ENCODE measurements around the gene INF2.
"Not testable (repeated sequence)": the region's sequence is repeated elsewhere in the genome, so short reads cannot be mapped to it uniquely, and the experiment has no call there.

INF2 gene

GRCh38 chr14:104725772-104726548 is 36.5 kb downstream of the INF2 start:
- no peak for DNase-seq (ENCODE audit: low read depth)
- no peak for TF ChIP-seq CTCF (conservative IDR thresholded peaks at IDR 0.05; ENCODE audit: low read depth, low read length)
- H3K4me3 ChIP-seq (ENCODE audit: low read depth, low read length), result no peak overlapping the region

- no peak overlapping the region for H3K4me3 ChIP-seq (ENCODE audit: low read depth, low read length)
- DNase-seq (ENCODE audit: low read depth), result no peak
- TF ChIP-seq CTCF (conservative IDR thresholded peaks at IDR 0.05; ENCODE audit: low read depth, low read length), result peak; percentile 23
Measured at GRCh38 chr14:104726600-104727451, 37.4 kb downstream of the INF2 start.

GRCh38 chr14:104728631-104729030 is 39.2 kb downstream of the INF2 start:
- TF ChIP-seq CTCF (conservative IDR thresholded peaks at IDR 0.05; ENCODE audit: low read depth, low read length), result no peak
- H3K4me3 ChIP-seq (ENCODE audit: low read depth, low read length), result no peak overlapping the region
- DNase-seq (ENCODE audit: low read depth), result no peak

GRCh38 chr14:104729176-104729834 is 39.9 kb downstream of the INF2 start:
- not testable (repeated sequence) for H3K4me3 ChIP-seq (ENCODE audit: low read depth, low read length); DNase-seq (ENCODE audit: low read depth)

- DNase-seq (ENCODE audit: low read depth), result no peak
- TF ChIP-seq CTCF (conservative IDR thresholded peaks at IDR 0.05; ENCODE audit: low read depth, low read length), result no peak
- no peak overlapping the region for H3K4me3 ChIP-seq (ENCODE audit: low read depth, low read length)
Measured at GRCh38 chr14:104729835-104730181, 40.4 kb downstream of the INF2 start.

GRCh38 chr14:104730487-104730886 is 41.1 kb downstream of the INF2 start:
- no peak for TF ChIP-seq CTCF (conservative IDR thresholded peaks at IDR 0.05; ENCODE audit: low read depth, low read length)
- H3K4me3 ChIP-seq (ENCODE audit: low read depth, low read length), result no peak overlapping the region
- no peak for DNase-seq (ENCODE audit: low read depth)
